HT-29 (cell line): ENCODE results near the gene ARHGAP10. TPM values are rescaled to one million over a fixed set of nuclear protein-coding genes. Genes with fewer than 3 reads are reported as not detected.
A peak's percentile ranks its signal among the peaks of the same experiment; 100 is the strongest.
"Not testable (repeated sequence)": the region's sequence is repeated elsewhere in the genome, so short reads cannot be mapped to it uniquely, and the experiment has no call there.

Experiments
- DNase-seq: peaks from one replicate; pipeline ENCODE4 v3.0.0-alpha.2; 2015; ENCODE audit warnings: low spot score
- total RNA-seq: library from RNA; depleted of rRNA; stranded (reverse); fragments of >200 nt; shearing (Covaris generic); gene quantifications from 2 replicates; pipeline ENCODE4 v1.2.3, GENCODE V29; 2014

Gene ARHGAP10
- total RNA-seq, 1 experiment from 2014 or later, result 9.3 TPM

- no peak for DNase-seq
These were observed 159.7 kb downstream of the ARHGAP10 start for GRCh38 chr4:147891476-147892115.

GRCh38 chr4:147899512-147899911 is 167.6 kb downstream of the ARHGAP10 start:
- no peak for DNase-seq

- no peak for DNase-seq
These were observed 169.5 kb downstream of the ARHGAP10 start for GRCh38 chr4:147901388-147901787.

GRCh38 chr4:147901916-147902315 is 170.0 kb downstream of the ARHGAP10 start:
- DNase-seq, result no peak

GRCh38 chr4:147909225-147909624 is 177.3 kb downstream of the ARHGAP10 start:
- DNase-seq, result no peak

- DNase-seq, result no peak
These were observed 178.4 kb downstream of the ARHGAP10 start for GRCh38 chr4:147910315-147910714.

GRCh38 chr4:147912106-147912505 is 180.2 kb downstream of the ARHGAP10 start:
- DNase-seq, result not testable (repeated sequence)

- no peak for DNase-seq
These were observed 181.2 kb downstream of the ARHGAP10 start for GRCh38 chr4:147913137-147913536.

- DNase-seq, result no peak
These were observed 184.5 kb downstream of the ARHGAP10 start for GRCh38 chr4:147916351-147916750.

GRCh38 chr4:147923381-147923780 is 191.5 kb downstream of the ARHGAP10 start:
- no peak for DNase-seq

- no peak for DNase-seq
These were observed 192.0 kb downstream of the ARHGAP10 start for GRCh38 chr4:147923854-147924253.

GRCh38 chr4:147924604-147925412 is 192.9 kb downstream of the ARHGAP10 start:
- DNase-seq, result peak; percentile 29

- DNase-seq, result no peak
These were observed 195.7 kb downstream of the ARHGAP10 start for GRCh38 chr4:147927377-147928137.

GRCh38 chr4:147928400-147928799 is 196.5 kb downstream of the ARHGAP10 start:
- peak; percentile 1 for DNase-seq

GRCh38 chr4:147929746-147930145 is 197.9 kb downstream of the ARHGAP10 start:
- DNase-seq, result no peak

- peak; percentile 2 for DNase-seq
These were observed 201.4 kb downstream of the ARHGAP10 start for GRCh38 chr4:147933316-147933715.

GRCh38 chr4:147933779-147934178 is 201.9 kb downstream of the ARHGAP10 start:
- DNase-seq, result no peak

- DNase-seq, result no peak
These were observed 206.6 kb downstream of the ARHGAP10 start for GRCh38 chr4:147938496-147938895.

- DNase-seq, result no peak
These were observed 208.3 kb downstream of the ARHGAP10 start for GRCh38 chr4:147940171-147940570.

- no peak for DNase-seq
These were observed 209.5 kb downstream of the ARHGAP10 start for GRCh38 chr4:147941373-147941772.

GRCh38 chr4:147942729-147943128 is 210.8 kb downstream of the ARHGAP10 start:
- no peak for DNase-seq

- no peak for DNase-seq
These were observed 211.3 kb downstream of the ARHGAP10 start for GRCh38 chr4:147943159-147943638.
